Activated gamma-delta T cell treated with anti-CD3 and anti-CD28 coated beads, Interleukin-2, amount 50 U/mL, for 16 hours (primary cell): ENCODE measurements around the gene SAAL1.
"Not testable (repeated sequence)": the region's sequence is repeated elsewhere in the genome, so short reads cannot be mapped to it uniquely, and the experiment has no call there.

Source experiments
- DNase-seq: peaks from one replicate; pipeline ENCODE4 v3.0.0-alpha.2; 2020; ENCODE audit warnings: low read depth

The SAAL1 gene, protein sequence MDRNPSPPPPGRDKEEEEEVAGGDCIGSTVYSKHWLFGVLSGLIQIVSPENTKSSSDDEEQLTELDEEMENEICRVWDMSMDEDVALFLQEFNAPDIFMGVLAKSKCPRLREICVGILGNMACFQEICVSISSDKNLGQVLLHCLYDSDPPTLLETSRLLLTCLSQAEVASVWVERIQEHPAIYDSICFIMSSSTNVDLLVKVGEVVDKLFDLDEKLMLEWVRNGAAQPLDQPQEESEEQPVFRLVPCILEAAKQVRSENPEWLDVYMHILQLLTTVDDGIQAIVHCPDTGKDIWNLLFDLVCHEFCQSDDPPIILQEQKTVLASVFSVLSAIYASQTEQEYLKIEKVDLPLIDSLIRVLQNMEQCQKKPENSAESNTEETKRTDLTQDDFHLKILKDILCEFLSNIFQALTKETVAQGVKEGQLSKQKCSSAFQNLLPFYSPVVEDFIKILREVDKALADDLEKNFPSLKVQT

GRCh38 chr11:18105802-18106574 is at the start of gene SAAL1:
SAAL1 (minus strand) TSS chr11:18106082; CDS start chr11:18106041, 41 bp downstream.
- DNase-seq = peak; percentile 84

GRCh38 chr11:18151581-18151980 is 45.7 kb upstream of the SAAL1 start:
- no peak for DNase-seq

DNA sequence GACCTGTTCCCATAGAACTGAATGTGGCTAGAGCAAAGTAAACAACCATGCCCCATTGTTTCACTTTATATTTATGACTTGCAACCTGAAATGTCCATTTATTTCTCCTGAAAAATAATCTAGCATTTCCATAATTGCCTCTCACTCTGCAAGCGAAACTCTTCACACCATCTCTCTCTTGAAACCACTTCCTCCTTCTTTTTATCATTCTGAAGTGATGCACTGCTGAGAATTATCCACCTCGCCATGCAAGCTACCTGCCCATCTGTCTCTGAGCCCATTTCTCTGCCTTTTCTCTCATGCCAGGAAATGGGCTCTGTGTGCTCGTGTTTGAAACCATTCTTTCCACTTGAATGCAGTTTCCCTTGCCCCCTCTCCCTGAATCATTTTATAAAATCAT is 40.0 kb upstream of the SAAL1 start:
- no peak for DNase-seq

DNA sequence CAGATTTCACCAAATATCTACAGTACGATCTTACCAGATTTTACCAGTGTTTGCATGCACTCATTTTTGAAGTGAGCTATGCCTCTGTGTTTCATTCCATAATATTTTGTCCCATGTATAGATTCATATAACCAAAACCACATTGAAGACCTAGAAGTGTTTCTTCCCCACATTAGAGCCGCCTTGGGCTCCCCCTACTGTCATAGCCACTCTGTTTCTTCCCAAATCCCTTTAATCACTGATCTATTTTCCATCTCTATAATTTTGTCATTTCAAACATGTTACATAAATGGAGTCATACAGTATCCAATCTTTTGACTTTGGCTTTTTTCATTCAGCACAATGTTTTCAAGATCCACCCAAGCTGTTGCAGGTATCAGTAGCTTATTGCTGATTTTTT is 39.1 kb upstream of the SAAL1 start:
- no peak for DNase-seq

DNA sequence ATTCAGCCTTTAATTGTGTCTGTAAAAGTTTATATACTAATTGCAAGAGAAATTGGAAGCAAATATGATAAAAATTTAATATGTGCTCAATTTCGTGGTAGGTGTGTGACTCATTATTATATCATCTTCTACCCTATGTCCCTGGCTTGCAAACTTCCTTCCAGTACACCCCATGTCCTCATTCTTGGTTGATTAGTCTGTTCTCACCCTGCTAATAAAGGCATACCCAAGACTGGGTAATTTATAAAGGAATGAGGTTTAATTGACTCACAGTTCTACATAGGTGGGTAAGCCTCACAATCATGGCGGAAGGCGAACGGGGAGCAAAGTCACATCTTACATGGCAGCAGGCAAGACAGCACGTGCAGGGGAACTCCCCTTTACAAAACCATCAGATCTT is 38.4 kb upstream of the SAAL1 start:
- DNase-seq = no peak

DNA sequence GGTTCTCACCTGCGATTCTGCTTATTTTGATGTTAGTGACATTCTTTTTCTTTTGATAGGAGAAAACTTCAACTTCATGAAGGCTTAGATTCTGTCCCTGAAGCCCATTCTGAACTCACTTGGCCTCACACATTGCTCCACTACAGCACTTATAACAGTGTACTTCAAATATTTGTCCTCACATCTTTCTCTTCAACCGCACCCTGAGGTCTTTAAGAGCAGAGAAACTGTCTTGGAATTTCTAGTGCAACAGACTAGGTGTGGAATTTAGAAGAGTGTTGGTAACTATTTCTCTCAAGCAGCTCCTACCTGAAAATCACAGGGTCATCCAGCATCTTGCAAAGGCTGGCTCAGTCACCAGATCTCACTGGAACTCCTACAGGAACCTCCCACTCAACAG is 34.3 kb upstream of the SAAL1 start:
- no peak for DNase-seq

DNA sequence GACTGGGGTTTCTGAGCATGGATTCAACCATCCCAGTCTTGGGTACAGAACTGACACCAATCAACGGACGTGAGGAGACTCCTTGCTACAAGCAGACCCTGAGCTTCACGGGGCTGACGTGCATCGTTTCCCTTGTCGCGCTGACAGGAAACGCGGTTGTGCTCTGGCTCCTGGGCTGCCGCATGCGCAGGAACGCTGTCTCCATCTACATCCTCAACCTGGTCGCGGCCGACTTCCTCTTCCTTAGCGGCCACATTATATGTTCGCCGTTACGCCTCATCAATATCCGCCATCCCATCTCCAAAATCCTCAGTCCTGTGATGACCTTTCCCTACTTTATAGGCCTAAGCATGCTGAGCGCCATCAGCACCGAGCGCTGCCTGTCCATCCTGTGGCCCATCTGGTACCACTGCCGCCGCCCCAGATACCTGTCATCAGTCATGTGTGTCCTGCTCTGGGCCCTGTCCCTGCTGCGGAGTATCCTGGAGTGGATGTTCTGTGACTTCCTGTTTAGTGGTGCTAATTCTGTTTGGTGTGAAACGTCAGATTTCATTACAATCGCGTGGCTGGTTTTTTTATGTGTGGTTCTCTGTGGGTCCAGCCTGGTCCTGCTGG is 31.4 kb upstream of the SAAL1 start:
- no peak for DNase-seq

GRCh38 chr11:18135308-18135707 is 29.4 kb upstream of the SAAL1 start:
- DNase-seq = no peak

DNA sequence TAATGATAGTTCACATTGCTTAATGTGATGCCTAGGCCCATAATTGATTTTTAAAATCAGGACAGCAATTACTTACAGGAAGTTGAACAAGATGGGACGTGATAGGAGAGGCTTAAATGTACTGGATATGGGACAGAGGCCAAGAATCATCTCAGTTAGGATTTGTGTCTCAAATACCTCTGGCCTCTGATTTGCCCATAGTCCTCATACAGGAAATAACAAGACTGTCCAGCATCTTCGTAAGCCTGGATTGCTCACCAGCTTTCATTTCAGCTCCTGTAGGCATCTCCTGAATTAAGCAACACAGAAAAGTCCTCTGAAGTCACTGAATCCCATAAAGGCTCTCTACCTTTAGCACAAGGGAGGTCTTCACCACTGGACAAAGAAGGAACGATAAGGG is 26.5 kb upstream of the SAAL1 start, which contains the start of gene MRGPRX3:
MRGPRX3 (plus strand) TSS at position 231 of the 400 bp plus-strand sequence. CDS start 4,632 bp downstream, outside the sequence.
- DNase-seq = no peak

GRCh38 chr11:18131115-18131514 is 25.2 kb upstream of the SAAL1 start:
- not testable (repeated sequence) for DNase-seq

DNA sequence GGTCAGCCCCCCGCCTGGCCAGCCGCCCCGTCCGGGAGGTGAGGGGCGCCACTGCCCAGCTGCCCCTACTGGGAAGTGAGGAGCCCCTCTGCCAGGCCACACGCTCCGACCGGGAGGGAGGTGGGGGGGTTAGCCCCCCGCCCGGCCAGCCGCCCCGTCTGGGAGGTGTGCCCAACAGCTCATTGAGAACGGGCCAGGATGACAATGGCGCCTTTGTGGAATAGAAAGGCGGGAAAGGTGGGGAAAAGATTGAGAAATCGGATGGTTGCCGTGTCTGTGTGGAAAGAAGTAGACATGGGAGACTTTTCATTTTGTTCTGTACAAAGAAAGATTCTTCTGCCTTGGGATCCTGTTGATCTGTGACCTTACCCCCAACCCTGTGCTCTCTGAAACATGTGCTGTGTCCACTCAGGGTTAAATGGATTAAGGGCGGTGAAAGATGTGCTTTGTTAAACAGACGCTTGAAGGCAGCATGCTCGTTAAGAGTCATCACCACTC is 15.5 kb upstream of the SAAL1 start:
- DNase-seq = not testable (repeated sequence)

- DNase-seq = peak; percentile 34
Observed at GRCh38 chr11:18115360-18116127, 9.7 kb upstream of the SAAL1 start.

DNA sequence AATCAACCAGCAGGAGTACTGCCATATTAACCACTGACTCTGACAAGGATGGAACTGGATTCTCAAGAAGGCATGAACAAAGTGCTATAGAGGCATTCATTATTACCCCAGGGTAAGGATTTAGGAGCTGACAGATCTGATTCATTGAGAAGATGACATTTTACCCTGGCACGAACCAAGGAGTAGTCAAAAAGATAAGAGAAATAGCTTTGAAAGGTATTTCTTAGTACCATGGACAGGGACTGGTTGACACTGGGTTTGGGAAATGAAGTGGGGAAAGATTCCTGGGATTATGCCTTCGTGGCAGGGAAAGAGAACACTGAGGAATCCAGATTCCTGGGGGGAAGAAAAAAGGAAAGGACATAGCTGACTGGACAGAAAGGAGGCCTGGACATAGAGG is 5.1 kb upstream of the SAAL1 start:
- DNase-seq = no peak

- DNase-seq = no peak
Observed at GRCh38 chr11:18108254-18108653, 2.4 kb upstream of the SAAL1 start.

DNA sequence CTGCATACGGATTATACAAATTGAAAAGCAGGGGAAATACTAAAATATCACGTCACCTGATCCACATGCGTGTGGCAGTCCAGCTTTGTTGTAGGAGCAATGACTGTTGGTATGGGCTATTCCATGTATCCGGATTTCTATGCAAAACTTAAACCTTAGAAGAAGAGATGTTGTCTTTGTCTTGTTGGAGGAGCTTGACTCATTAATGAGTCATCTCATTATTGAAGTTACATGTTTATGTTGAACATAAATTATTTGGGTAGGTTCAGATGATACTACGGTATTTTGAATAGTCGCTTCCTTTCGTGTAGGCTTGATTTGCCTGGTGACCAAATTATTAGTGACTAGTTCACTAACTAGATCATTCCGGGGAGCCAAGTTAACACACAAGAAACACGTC is 806 bp upstream of the SAAL1 start:
- DNase-seq = no peak

GRCh38 chr11:18105086-18105801 is 638 bp downstream of the SAAL1 start:
- DNase-seq = no peak

- no peak for DNase-seq
Observed at GRCh38 chr11:18100926-18101656, 4.8 kb downstream of the SAAL1 start.

DNA sequence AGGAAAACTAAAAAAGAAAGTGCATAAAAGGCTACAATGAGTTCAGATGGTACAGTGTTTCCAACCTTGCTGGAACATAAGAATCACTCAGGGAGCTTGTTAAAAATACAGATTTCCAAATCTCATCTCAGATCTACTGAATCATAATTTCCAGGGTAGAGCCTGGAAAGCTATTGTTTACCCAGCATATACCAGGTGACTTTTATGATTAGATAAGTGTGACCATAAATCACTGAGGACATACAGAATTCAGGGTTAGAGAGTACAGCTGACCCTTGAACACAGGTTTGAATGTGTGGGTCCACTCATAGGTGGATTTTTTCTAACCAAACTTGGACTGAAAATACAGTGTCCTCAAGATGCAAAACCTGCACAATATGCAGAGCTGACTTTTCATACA is 11.9 kb downstream of the SAAL1 start:
- no peak for DNase-seq

DNA sequence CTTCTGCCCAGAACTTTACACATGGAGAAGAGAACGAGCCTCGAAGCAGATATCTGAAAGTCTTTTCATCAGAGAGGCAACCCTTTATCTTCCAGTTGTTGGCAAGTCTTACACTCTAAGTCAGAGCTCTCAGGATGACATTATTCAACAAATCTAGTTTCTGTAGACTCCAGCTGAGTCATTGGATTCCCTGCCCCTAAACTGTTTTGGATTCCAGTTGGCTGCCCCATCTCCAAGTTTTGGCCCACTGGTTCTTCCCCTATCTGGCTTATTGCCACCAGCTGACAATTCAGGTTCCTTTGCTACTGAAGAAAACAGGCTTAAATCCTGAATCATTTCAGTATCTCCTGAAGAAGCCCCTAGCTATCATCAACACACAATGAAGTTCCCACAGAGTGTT is 14.2 kb downstream of the SAAL1 start:
- no peak for DNase-seq

DNA sequence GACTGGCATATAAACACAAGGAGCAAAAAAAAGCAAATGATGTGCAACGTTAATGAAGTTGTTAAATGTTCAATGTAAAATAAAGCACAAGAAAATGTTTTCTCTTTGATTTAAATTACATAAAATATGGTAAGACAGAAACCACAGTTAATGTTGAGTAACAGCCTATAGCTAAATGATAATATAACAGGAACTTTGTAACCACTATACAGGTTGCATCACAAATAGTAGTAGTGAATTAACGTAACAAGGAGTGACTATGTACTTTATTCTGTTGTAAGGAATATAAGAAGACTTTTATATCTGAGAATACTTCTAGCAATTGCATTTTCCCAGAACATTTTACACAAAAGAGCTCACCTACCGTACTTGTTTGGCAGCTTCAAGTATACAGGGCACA is 16.9 kb downstream of the SAAL1 start:
- no peak for DNase-seq
